GM04504 (cell line): ENCODE data around the gene CACNB1.
"Not testable (repeated sequence)": the region's sequence is repeated elsewhere in the genome, so short reads cannot be mapped to it uniquely, and the experiment has no call there.

Experiments used
- DNase-seq: peaks from one replicate; pipeline ENCODE4 v3.0.0-alpha.2; 2012; ENCODE audit warnings: low read depth

CACNB1 gene

DNA sequence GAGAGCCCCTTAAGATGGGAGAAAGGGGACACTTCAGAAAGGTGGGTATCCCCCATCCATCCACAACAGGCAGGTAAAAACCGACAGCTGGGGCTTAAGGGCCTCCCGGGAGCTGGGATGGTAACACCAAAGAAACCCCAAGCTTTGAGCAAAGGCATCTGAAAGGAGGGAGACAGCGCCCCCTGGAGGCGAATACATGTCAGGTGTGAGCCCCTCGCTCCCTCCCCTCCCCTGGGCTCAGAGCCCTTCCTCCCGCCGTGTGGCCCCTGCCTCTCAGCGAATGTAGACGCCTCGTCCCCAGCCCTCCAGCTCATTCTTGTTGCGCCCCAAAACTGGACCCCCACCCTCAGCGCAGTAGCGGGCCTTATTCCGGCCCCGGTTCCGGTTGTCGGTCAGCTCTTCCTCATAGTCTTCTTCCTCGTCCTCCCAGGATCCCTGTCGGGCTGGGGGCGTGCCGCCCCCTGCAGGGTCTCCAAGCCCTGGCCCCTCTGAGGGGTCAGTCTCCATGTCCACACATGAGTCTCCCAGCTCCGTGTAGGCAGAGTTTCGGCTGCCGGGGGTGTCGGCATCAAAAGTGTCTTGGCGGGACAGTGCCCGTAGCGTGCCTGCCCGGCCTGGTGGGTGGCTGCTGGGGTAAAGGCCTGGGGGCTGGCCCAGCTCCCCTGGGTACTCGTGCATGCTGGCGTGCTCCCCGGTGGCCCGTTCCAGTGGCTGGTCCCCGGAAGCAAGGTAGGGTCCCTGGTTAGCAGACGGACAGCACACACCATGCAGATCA is 22.4 kb downstream of the CACNB1 start:
- DNase-seq = no peak

DNA sequence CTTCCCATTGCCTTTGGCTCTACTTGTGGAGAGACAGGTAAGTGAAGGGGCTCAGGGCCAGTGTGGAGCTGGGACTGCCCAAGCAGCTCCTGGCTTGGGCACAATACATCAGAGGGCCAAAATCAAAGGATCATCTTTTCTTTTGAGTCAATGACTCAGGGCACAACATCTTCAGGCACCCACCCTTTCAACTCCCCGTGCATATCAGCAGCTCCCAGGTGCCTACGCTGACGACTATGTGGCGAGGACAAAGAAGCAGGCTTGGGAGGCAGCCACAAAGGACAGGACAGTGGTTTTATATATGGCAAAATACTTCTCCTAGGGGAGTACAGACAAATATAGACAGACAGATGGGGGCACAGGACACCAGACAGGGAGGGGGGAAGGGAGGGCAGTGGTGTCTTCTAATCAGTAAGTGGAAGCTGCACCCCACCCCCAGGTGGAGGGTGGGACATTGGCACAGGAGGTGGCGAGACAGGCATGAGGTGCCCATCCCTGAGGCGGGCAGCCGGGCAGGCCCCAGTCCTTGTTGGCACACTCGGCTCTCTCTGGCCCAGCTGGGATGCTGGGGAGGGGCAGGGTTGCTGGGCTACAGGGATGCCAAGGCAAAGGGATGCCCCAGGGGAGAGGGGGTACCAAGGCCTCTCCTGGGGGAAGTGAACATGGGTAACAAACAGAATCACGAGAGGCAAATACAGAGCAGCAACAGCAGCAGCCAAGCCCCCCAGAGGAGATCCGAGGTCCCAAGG is 23.8 kb downstream of the CACNB1 start:
- no peak for DNase-seq

DNA sequence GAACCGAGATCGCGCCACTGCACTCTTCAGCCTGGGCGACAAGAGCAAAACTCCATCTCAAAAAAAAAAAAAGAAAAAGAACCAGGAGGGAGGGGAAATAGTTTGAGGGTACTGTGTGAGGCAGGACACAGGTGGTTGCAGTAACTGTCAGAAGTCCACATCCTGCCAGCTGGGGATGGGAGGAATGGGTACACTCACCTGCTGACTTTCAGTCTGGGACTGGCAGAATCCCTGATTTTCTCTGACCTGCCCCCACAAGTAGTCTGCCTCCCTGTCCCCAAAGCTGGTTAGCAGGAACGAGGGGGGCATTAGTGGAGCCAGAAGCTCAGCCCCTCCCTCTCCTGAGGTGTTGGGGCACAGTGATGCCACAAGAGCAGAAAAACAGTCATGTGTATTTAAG is 24.4 kb downstream of the CACNB1 start:
- no peak for DNase-seq

DNA sequence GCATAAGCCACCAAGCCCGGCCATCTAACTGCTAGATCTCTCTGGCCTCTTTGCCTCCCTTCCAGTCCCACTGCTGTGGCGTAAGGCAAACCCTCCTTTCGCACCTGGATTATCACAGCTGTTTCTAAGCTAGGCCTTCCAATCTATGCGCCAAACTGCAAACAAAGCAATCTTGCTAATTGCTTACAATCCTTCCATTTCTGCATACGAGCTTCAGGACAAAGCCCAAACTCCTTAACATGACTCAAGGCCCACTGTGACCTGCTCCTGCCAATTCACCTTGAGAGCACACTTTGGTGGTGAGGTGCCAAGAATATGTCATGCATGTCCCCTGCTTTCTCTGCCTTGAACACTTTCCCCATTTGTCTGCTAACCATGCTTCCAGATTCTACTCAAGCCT is 25.5 kb downstream of the CACNB1 start:
- DNase-seq = no peak

DNA sequence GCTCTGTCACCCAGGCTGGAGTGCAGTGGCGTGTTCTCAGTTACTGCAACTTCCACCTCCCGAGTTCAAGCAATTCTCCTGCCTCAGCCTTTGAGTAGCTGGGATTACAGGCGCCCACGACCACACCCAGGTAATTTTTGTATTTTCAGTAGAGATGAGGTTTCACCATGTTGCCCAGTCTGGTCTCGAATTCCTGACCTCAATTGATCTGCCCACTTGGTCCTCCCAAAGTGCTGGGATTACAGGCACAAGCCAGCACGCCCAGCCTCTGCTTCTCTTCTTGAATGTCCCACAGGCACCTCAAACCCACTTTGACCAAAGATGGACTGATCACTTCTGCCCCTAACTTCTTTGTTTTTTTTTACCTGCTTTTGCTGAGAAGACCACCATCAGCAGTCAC is 26.9 kb downstream of the CACNB1 start:
- DNase-seq = no peak

DNA sequence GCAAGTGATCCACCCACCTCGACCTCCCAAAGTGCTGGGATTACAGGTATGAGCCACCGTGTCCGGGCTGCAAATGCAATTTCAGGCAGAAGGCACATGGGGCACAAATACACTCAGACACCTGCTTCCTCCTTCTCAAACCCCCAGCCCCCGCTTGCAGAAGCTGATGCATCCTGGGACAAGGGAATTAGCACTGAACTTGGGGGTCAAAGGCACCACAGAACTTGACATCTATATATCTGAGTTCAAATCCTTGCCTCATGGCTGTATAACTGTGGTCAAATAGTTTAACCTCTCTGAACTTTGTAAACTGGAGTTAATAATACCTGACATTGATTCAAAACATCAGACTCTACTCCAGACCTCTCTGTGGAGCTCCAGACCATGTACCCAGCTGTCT is 27.4 kb downstream of the CACNB1 start:
- DNase-seq = no peak

DNA sequence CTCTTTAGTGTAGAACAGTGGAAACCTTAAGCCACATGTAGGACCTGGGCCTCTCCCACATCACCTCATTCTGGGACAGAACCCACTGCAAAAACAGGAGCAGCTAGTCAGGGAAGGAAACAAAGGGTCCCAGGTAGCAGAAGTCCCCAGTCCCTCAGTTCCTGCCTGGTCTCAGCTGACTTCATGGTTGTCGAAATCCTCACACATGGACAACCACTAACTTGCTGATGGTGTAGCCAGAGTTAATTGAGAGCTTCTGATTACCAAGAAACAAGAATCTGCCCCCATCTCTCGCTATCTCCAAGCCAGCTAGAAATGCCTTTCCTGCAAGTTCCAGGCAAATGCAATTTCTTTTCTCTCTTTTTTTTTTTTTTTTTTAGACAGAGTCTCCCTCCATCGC is 28.0 kb downstream of the CACNB1 start:
- DNase-seq = no peak

DNA sequence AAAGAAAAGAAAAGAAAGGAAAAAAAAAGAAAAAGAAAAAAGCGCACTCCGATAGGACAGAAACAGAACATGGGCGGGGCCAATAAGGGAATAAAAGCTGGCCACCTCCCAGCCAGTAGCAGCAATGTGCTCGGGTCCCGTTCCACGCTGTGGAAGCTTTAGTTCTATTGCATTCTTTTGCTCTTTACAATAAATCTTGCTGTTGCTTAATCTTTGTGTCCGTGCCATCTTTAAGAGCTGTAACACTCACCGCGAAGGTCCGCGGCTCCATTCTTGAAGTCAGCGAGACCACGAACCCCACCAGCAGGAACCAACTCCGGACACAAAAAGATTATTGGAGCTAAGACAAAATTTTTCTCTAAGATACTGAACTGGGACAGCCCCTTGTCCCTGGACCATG is 28.4 kb downstream of the CACNB1 start:
- no peak for DNase-seq

DNA sequence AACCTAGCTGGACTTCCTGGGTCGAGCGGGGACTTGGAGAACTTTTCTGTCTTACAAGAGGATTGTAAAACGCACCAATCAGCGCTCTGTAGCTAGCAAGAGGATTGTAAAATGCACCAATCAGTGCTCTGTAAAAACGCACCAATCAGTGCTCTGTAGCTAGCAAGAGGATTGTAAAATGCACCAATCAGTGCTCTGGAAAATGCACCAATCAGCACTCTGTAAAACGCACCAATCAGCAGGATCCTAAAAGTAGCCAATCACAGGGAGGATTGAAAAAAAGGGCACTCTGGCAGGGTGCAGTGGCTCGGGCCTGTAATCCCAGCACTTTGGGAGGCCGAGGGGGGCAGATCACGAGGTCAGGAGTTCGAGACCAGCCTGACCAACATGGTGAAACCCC is 29.0 kb downstream of the CACNB1 start:
- not testable (repeated sequence) for DNase-seq

DNA sequence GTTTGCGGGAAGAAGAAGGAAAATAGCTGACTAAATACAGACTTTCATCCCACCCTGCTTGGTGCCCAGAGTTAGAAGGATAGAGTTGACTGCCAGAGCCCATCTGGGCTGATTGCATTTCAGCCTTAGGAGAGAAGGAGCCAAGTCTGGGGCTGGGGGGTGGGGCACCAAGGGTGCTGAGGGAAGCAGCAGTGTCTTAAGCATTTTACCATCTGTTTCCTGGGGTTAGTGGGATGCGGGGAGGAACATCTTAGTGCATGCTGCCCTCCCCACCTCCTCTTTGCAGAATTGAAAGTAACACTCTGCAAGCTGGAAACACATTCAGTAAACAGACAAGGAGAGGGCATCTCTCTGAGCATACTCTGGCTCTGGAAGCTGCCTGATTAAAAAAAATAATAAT is 30.0 kb downstream of the CACNB1 start:
- DNase-seq = no peak

DNA sequence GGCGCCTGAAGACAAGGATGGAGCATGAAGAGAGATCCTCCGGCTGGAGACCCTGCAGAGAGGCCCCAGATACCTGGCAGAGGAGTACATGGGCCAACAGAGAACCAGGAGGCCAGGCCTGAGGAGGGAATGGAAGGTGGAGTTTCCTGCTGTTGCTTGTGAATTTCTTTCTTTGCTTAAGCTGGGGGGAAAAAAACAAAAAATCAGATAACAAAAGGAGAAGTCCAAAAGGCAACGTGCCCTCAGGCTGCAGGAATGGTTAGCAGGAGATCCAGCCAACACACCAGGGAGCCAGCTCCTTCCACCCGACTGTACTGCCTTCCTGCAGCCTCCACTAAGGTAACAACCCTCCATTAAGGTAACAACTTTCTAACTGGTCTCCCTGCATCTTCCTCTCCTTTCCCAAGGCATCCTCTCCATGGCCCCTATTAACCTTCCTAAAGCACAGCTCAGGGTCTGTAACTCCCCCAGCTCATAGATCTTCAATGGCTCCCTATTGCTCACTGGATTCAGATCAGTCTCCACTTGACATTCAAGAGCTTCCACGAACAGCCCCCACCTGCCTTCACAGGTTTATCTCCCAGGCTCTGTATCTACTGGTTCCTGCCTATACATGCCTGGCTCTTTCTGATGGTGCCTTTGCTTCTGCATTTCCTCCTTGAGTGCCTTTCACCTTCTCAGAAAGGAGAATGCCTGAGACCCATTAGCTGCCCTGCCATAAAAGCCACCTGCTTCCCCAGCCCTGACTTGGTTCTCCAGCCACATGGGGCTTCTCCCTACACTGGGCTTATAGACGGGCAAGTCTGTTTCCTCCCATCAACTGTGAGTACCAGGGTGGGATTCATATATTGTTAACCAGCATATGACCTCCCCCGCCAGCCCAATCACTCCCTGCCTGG is 30.8 kb downstream of the CACNB1 start:
- no peak for DNase-seq

DNA sequence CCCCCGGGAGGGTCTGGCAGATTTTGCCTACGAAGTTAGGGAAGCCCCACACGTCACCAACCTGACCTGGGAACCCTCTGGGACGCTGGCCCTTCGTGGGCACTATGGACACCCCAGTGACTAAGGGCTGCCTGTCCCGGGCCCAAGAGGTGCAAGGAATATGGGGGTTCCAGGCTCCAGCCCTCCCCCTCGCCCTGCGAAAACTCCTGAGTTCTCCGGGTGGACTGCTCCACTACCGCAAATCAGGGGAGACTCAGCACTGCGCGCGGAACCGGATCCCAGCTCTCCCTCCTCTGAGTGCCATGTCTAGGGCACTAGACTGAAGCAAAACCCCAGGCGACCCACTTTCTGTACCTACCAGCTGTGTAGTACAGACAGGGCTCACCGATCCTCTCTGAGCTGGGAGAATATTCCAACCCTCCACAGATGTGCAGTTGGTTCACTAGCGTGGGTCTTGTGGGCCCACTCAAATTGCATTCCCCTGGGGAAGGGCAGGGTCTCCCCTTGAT is 31.6 kb downstream of the CACNB1 start, which contains the start of gene ARL5C:
Gene ARL5C, minus strand, starts transcription at position 321 of the 509 bp plus-strand sequence. CDS start 401 bp downstream, outside the sequence.
- DNase-seq = no peak

DNA sequence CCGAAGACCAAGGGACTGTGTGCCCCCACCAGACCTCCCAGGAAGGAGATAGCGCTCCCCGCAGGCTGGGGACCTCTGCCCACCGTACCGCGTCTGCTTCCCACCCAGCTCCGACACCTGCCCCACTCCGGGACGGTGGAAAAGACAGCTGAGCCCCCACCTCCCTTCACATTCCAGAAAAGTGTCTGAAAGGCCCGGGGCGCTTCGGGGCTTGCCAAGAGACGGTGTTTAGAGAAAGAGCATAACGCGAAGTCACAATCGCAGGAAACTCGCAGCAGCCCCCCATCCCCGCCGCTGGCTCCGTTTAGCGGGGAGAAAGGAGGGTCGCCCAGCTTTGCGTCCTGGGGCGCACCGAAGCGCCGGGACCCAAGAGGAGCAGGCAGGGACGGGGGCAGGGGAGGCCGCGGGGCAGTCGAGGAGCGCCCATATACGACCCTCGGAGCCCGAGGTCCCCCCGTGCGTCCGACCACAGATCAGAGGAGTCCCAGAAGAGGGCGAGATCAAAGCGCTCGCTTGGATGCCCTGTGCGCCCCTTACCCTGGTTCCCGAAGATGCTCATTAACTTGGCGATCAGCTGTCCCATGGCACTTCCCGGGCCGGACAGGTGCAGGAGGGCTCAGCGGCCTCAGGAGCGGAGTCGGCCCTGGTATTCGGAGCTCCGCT is 32.2 kb downstream of the CACNB1 start:
- no peak for DNase-seq

DNA sequence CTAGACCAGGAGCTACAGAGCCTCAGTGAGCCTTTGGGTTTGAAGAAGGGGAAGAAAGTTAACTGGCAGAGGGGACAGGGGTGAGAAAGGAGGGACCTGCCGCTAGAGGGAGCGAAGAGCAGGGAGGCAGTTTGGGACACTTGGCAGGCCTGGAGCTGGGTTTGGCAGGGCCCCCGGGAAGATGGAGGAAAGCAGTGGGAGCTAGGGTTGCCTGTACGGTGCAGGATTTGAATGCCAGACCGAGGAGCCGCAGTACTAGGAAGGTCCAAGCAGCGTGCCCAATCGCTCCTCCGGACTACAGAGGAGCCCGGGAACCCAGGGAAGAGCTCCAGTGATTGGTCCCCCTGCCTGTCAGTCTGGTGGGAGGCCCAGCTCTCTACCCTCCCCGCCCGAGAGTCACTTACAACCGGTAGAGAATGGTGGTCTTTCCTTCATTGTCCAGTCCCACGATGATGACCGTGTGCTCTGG is 32.8 kb downstream of the CACNB1 start:
- peak; percentile 83 for DNase-seq

DNA sequence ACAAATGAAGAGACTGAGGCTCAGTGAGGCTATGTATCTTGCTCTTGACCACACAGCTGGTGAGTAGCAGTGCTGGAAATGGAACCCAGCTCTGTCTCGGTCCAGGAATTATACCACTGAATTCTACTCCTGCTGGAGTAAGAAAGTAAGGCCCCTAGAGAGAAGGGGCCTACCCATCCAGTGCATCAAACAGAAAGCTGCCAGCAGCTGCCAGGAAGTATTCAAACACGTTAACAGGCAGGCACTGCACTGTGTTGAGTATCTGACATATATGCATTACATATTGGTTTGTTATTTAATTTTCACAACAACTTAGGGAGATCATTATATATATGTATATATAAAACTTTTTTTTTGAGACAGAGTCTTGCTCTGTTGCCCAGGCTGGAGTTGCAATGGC is 35.5 kb downstream of the CACNB1 start:
- no peak for DNase-seq

DNA sequence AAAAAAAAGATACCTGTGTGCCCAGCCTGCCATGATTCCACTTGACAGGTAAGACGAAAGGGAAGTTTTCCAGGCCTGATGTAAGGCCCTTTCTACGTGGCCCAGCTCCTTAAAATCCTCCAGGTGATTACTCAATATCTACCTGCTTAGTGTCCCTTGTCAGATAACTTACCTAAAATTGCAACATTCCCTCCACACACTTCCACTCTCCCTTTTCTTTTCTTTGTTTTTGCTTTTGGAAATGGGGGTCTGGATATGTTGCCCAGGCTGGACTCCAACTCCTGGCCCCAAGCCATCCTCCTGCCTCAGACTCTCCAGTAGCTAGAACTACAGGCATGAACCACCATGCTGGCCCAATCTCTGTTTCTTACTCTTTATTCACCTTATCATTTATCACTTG is 38.8 kb downstream of the CACNB1 start:
- DNase-seq = no peak

DNA sequence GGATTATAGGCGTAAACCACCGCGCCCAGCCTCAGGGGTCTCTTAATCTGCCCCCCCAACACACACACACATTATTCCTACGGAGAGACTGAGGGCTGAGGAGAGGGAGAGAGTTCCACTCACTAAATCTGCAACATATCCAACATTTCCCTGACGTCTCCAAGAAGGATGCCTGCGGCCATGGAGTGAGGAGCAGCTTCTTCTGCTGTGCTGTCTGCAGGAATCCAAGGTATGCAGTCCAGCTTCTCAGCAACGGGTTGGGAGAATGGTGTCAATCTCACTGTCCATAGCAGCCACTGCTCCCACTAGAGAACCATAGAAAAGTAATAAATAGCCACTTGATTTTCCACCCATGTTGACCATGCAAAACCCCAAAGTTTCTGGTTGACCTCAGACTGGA is 41.0 kb downstream of the CACNB1 start:
- no peak for DNase-seq

DNA sequence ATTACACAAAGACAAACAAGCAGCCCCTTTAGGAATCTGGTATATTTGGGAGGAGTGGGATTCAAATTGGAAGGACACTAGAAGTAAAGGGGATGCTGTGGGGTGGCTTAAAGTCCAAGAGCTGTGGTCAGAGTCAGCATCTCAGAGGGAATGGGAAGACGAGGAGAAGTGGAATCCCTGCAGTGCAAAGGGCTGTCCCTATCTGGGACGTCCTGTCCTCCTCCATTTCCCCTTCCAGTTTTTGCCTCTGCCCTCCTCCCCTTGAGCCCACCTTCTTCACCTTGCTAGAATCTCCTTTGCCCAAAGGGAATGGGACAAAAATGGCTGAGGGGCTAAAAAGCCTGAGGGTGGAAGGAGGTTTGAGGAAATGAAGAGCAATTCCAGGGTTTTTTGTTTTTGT is 41.8 kb downstream of the CACNB1 start:
- DNase-seq = no peak

DNA sequence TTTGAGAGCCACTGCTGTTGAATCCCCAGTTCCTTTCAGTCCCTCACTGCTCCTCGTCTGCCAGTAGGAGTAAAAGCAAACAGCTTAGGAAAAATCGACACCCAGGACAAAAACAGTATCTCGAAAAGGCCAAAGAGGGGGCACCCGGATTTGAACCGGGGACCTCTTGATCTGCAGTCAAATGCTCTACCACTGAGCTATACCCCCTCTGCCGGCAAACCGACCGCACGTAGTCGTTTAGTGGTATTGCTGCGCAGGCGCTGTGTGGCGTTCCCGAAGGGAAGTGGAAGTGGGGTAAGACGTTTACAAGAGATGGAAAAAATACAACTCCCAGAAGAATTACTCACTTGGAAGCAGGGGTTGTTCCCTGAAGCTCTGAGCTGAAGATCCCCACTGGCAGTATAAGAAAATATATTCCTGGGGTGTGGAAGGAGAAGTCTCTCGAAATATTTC is 43.8 kb downstream of the CACNB1 start:
- DNase-seq = peak; percentile 65

DNA sequence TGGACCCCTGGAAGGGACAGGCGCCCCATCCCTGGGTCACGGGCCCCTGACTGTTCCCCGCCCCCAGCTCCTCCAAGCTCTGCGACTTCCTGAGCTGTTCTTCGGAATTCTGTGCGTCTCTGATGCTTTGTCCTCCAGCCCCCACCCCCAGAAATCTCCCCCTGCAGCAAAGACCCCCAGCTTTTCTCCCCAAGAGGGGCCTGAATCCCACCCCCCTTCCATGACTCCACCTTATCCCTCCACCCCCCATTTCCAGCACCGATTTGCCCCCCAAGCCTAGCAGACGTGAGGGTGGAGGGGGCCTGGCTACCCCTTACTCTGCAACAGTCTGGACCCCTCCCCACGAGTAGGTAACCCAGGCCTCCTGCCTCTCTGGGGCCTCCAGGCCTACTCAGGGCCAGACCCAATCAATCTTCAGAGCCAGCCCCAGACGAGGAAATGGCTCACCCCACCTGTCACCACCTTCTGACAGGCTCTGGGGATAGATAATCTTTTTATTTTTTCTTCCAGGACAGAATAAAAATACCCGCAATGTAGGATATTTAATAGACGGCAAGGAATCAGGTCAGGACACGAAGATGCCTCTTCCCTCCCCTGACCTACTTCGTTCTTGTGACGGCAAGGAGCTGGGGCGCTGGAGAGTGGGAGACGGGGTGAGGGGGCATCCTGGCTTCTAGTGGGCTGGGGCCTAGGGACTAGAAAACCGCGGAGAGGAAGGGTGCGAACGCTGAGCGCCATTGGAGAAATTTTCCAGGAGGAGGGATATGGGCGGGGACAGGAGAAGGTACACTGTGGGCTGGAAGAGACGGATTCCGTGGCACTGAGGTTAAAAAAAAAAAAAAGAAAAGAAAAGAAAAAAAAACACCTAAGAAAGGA is 45.3 kb downstream of the CACNB1 start:
- DNase-seq = no peak
